ENCODE data around the gene ATP8B3. TPM values are rescaled to one million over a fixed set of nuclear protein-coding genes. Genes with fewer than 3 reads are reported as not detected.

ATP8B3 gene
- total RNA-seq, 4 donors from 2014 or later, result 0.09 to 0.24 TPM; not detected in 2

GRCh38 chr19:1754018-1754635 is 57.9 kb downstream of the ATP8B3 start:
- DNase-seq, result no peak
- peaks cover 75 to 85% (median 82%) of the 10 kb centered on the region in 3 donors for H3K27me3 ChIP-seq
- in situ Hi-C loops (cut with MboI; ENCODE audit: low sequenced_read_pairs in 4 of 4) (loop anchor here in 1 of 4 donors (25.0 kb wide), 1 partner anchor 217 kb away; no protein-coding TSS in a partner anchor), intact Hi-C loops (cut with DNase I; ENCODE audit: low total_unique reads) (no loop called here)
- peaks cover 4 to 5% of the 10 kb centered on the region in 2 donors for H3K4me1 ChIP-seq
- no peak overlapping the region for H3K27ac ChIP-seq
- TF ChIP-seq POLR2A (IDR thresholded peaks at IDR 0.05), result no peak
- TF ChIP-seq, protein P1, sequence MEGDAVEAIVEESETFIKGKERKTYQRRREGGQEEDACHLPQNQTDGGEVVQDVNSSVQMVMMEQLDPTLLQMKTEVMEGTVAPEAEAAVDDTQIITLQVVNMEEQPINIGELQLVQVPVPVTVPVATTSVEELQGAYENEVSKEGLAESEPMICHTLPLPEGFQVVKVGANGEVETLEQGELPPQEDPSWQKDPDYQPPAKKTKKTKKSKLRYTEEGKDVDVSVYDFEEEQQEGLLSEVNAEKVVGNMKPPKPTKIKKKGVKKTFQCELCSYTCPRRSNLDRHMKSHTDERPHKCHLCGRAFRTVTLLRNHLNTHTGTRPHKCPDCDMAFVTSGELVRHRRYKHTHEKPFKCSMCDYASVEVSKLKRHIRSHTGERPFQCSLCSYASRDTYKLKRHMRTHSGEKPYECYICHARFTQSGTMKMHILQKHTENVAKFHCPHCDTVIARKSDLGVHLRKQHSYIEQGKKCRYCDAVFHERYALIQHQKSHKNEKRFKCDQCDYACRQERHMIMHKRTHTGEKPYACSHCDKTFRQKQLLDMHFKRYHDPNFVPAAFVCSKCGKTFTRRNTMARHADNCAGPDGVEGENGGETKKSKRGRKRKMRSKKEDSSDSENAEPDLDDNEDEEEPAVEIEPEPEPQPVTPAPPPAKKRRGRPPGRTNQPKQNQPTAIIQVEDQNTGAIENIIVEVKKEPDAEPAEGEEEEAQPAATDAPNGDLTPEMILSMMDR (IDR thresholded peaks at IDR 0.05 in 4 of 5, conservative IDR thresholded peaks at IDR 0.05 in 1 of 5), result no peak
- ATAC-seq, result no peak
- H3K9me3 ChIP-seq, result no peaks in the 10 kb centered on the region
- H3K4me3 ChIP-seq, result no peak overlapping the region
- H3K36me3 ChIP-seq, result no peaks in the 10 kb centered on the region

GRCh38 chr19:1752757-1753728 is 59.0 kb downstream of the ATP8B3 start, which contains the start of gene ONECUT3:
ONECUT3 (plus strand) TSS chr19:1753506; CDS start chr19:1753663, 157 bp downstream.
- in situ Hi-C loops (cut with MboI; ENCODE audit: low sequenced_read_pairs in 4 of 4), result loop anchor here in 1 of 4 donors (25.0 kb wide), 1 partner anchor 216 kb away; no protein-coding TSS in a partner anchor
- DNase-seq (no peak), ATAC-seq (no peak)
- H3K4me1 ChIP-seq, result peaks cover 4 to 8% of the 10 kb centered on the region in 2 donors
- peaks cover 78 to 86% (median 82%) of the 10 kb centered on the region in 3 donors for H3K27me3 ChIP-seq
- H3K4me3 ChIP-seq, result no peak within 1 kb of the TSS
- intact Hi-C loops (cut with DNase I; ENCODE audit: low total_unique reads), result no loop called here
- no peaks in the 10 kb centered on the region for H3K36me3 ChIP-seq
- H3K9me3 ChIP-seq, result no peaks in the 10 kb centered on the region
- no peak within 1 kb of the TSS for H3K27ac ChIP-seq
- TF ChIP-seq, protein P1 (IDR thresholded peaks at IDR 0.05 in 4 of 5, conservative IDR thresholded peaks at IDR 0.05 in 1 of 5), result no peak
- no peak for TF ChIP-seq POLR2A (IDR thresholded peaks at IDR 0.05)

- Histone ChIP-seq H3K36me3 (no peaks in the 10 kb centered on the region), H3K4me1 (peaks cover 4 to 8% of the 10 kb centered on the region in 2 donors), H3K27me3 (peaks cover 77 to 86% (median 82%) of the 10 kb centered on the region in 3 donors), H3K9me3 (no peaks in the 10 kb centered on the region), H3K4me3 (no peak overlapping the region), H3K27ac (no peak overlapping the region)
- no peak for DNase-seq
- no peak for TF ChIP-seq POLR2A (IDR thresholded peaks at IDR 0.05)
- TF ChIP-seq, protein P1 (IDR thresholded peaks at IDR 0.05 in 4 of 5, conservative IDR thresholded peaks at IDR 0.05 in 1 of 5), result no peak
- in situ Hi-C loops (cut with MboI; ENCODE audit: low sequenced_read_pairs in 4 of 4) (loop anchor here in 1 of 4 donors (25.0 kb wide), 1 partner anchor 215 kb away; no protein-coding TSS in a partner anchor), intact Hi-C loops (cut with DNase I; ENCODE audit: low total_unique reads) (no loop called here)
- ATAC-seq, result no peak
Measured at GRCh38 chr19:1752009-1752756, 59.9 kb downstream of the ATP8B3 start.

DNA sequence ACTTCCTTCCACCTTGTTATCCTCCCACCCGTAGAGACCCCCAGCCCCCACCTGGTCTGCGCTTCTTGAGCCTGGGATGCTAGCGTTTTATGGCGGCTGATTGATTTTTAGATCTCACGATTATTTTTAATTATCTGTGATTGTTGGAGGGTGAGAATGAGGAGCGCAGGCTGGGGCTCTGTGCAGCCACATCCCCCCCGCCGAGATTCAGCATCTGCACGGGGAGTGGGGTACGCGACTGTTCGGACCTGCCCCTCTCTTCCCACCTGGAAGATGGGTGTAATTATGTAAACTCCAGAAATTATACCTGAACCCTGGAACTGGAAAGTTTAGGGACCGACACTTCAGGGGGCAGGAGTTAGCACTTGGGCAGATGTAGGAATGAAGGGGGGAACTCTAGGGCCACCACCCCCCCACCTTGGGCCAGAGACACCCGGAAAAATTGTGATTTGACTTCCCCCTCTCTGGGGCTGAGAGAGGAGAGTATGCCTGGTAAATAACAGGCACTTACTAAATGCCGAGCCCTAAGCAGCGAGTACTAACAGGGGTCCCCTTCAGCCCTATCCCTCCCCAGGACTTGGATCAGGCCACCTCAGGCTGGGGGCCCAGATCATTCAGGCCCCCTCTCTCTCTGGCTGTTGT is 60.6 kb downstream of the ATP8B3 start:
- no peak overlapping the region for H3K4me3 ChIP-seq
- H3K9me3 ChIP-seq, result no peaks in the 10 kb centered on the region
- intact Hi-C loops (cut with DNase I; ENCODE audit: low total_unique reads) (no loop called here), in situ Hi-C loops (cut with MboI; ENCODE audit: low sequenced_read_pairs in 4 of 4) (loop anchor here in 1 of 4 donors (25.0 kb wide), 1 partner anchor 214 kb away; no protein-coding TSS in a partner anchor)
- no peak for TF ChIP-seq POLR2A (IDR thresholded peaks at IDR 0.05)
- TF ChIP-seq, protein P1 (IDR thresholded peaks at IDR 0.05 in 4 of 5, conservative IDR thresholded peaks at IDR 0.05 in 1 of 5), result no peak
- ATAC-seq (no peak), DNase-seq (no peak)
- peaks cover 4 to 8% of the 10 kb centered on the region in 2 donors for H3K4me1 ChIP-seq
- no peak overlapping the region for H3K27ac ChIP-seq
- H3K36me3 ChIP-seq, result no peaks in the 10 kb centered on the region
- peaks cover 77 to 87% (median 84%) of the 10 kb centered on the region in 3 donors for H3K27me3 ChIP-seq
